ENCODE data around the gene CHST9. TPM values are rescaled to one million over a fixed set of nuclear protein-coding genes. Genes with fewer than 3 reads are reported as not detected.
"Not testable (repeated sequence)": the region's sequence is repeated elsewhere in the genome, so short reads cannot be mapped to it uniquely, and the experiment has no call there.

CHST9 gene
- total RNA-seq, 1 donor from 2014 or later = 2.1 TPM

DNA sequence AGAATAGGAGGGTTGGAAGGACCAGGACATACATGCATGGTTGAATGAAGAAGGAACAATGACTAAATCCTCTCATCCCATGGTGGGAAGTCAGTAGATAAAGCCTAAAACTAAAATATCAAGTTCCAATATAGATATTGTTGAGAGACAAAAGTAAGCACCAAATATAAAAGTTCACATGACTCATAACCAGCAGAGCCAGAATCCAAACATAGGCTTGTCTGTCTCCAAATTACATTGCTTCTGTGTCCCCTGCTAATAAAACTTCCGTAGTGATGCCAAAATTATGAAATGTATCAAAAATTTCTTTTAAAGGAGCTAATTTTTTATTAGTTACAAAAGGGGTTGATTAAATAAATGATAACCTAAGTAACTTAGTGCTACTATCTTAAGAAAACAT, 19.7 kb downstream of the CHST9 start:
- TF ChIP-seq, protein P1, sequence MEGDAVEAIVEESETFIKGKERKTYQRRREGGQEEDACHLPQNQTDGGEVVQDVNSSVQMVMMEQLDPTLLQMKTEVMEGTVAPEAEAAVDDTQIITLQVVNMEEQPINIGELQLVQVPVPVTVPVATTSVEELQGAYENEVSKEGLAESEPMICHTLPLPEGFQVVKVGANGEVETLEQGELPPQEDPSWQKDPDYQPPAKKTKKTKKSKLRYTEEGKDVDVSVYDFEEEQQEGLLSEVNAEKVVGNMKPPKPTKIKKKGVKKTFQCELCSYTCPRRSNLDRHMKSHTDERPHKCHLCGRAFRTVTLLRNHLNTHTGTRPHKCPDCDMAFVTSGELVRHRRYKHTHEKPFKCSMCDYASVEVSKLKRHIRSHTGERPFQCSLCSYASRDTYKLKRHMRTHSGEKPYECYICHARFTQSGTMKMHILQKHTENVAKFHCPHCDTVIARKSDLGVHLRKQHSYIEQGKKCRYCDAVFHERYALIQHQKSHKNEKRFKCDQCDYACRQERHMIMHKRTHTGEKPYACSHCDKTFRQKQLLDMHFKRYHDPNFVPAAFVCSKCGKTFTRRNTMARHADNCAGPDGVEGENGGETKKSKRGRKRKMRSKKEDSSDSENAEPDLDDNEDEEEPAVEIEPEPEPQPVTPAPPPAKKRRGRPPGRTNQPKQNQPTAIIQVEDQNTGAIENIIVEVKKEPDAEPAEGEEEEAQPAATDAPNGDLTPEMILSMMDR (conservative IDR thresholded peaks at IDR 0.05; ENCODE audit: low read depth, low read length) = no peak
- no peak for DNase-seq (ENCODE audit: low read depth)
- H3K4me3 ChIP-seq (ENCODE audit: low read depth, low read length) = no peak overlapping the region

DNA sequence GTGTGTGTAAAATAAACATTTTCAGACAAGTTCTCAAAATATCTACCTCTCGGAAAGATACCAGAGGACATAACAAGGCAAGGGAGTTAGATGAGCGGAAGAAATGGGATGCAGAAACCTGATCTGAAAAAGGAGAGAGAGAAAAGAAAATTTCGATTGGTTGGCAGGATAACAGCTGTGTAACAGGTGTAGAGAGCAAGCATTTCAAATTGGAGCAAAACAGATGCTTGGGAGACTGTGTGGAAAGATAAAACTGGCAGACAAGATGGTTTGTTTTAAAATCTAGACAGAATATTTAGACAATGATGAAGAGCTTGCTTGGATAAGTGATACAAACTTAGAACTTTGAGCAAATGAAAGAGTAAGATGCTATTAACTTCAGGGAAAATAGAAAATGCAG, 20.2 kb downstream of the CHST9 start:
- DNase-seq (ENCODE audit: low read depth) = no peak
- TF ChIP-seq, protein P1 (conservative IDR thresholded peaks at IDR 0.05; ENCODE audit: low read depth, low read length) = no peak
- H3K4me3 ChIP-seq (ENCODE audit: low read depth, low read length) = no peak overlapping the region

DNA sequence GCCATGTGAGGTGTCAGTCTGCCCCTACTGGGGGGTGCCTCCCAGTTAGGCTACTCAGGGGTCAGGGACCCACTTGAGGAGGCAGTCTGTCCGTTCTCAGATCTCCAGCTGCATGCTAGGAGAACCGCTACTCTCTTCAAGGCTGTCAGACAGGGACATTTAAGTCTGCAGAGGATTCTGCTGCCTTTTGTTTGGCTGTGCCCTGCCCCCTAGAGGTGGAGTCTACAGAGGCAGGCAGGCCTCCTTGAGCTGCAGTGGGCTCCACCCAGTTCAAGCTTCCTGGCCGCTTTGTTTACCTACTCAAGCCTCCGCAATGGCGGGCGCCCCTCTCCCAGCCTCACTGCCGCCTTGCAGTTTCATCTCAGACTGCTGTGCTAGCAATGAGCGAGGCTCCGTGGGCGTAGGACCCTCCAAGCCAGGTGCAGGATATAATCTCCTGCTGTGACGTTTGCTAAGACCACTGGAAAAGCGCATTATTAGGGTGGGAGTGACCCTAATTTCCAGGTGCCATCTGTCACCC, 21.9 kb downstream of the CHST9 start:
- DNase-seq (ENCODE audit: low read depth); H3K4me3 ChIP-seq (ENCODE audit: low read depth, low read length): not testable (repeated sequence)

DNA sequence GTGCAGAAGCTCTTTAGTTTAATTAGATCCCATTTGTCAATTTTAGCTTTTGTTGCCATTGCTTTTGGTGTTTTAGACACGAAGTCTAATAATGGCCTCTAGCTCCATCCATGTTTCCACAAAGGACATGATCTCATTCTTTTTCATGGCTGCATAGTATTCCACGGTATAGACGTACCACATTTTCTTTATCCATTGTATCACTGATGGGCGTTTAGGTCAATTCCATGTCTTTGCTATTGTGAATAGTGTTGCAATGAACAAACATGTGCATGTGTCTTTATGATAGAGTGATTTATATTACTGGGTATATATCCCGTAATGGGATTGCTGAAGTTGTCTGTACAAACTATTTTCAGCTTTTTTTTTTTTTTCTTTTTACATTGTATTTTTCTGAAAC, 35.9 kb downstream of the CHST9 start:
- not testable (repeated sequence) for DNase-seq (ENCODE audit: low read depth); H3K4me3 ChIP-seq (ENCODE audit: low read depth, low read length)

More for the DNA sequence above, 21.9 kb downstream of the CHST9 start:
- TF ChIP-seq, protein P1 (conservative IDR thresholded peaks at IDR 0.05; ENCODE audit: low read depth, low read length) = peak; percentile 15

DNA sequence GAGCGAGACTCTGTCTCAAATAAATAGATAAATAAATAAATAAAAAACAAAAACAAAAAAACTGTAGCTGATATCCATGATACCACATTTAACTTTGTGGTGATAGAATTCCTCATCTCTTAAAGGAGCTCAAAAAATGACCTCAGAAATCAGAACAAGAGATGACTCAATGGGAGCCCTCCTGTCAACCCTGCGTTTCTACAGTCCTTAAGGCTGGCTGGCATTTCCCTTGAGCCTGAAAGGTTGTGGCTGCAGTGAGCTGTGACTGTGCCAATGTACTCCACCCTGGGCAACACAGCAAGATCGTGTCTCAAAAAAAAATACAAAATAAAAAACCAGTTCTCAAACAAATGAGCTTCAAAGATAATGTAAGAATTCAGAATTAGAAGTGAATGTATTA, 40.4 kb downstream of the CHST9 start:
- no peak overlapping the region for H3K4me3 ChIP-seq (ENCODE audit: low read depth, low read length)
- TF ChIP-seq, protein P1 (conservative IDR thresholded peaks at IDR 0.05; ENCODE audit: low read depth, low read length) = no peak
- peak; percentile 20 for DNase-seq (ENCODE audit: low read depth)

DNA sequence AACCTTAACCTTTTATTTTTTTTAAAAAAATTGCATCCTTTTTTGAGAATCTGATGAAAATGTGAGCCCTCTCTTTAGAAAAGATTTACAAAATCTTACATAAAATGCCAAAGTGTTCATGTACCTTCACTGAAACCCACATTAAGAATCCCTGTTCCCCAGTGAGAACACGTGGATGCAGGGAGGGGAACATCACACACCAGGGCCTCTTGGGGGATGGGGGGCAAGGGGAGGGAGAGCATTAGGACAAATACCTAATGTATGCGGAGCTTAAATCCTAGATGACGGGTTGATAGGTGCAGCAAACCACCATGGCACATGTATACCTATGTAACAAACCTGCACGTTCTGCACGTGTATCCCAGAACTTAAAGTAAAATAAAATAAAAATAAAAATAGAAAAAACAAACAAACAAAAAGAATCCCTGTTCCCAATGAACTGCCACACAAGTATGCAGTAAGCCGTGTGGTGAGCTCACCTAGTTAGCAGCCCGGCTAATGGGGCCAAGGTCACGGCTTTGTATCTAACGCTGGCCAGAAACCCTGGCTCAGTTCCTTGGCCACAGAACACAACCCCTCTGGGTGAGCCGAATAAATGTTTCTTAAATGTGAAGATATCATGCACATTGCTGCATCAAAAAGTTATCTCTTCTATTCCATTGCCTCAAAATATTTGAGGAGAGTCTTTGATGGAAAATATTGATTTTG, 41.4 kb downstream of the CHST9 start:
- TF ChIP-seq, protein P1 (conservative IDR thresholded peaks at IDR 0.05; ENCODE audit: low read depth, low read length) = no peak
- no peak for DNase-seq (ENCODE audit: low read depth)
- H3K4me3 ChIP-seq (ENCODE audit: low read depth, low read length) = no peak overlapping the region

DNA sequence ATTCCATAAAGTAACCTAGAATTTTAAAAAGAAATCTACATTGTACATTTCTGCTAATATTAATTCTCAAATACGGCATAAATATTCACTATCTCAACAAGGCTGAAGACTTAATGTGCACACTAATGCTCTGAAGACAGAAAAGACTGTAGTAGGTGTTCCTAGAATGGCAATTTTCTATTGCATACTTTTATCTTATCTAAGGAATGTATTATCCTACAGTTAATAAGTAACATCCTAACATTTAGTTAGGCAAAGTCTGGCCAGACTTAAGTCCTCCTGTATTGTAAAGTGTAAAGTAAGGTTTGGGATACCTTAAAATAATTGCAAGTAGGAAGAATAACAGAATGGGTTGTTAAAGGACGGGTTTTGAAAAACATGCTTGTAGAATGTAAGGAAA, 42.2 kb downstream of the CHST9 start:
- TF ChIP-seq, protein P1 (conservative IDR thresholded peaks at IDR 0.05; ENCODE audit: low read depth, low read length) = no peak
- no peak overlapping the region for H3K4me3 ChIP-seq (ENCODE audit: low read depth, low read length)
- no peak for DNase-seq (ENCODE audit: low read depth)

Measured in epithelial cell of proximal tubule (primary cell).